ENCODE measurements around the gene POLD1. TPM values are rescaled to one million over a fixed set of nuclear protein-coding genes. Genes with fewer than 3 reads are reported as not detected.

POLD1 gene
- total RNA-seq, 1 donor from 2014 or later: 10.8 TPM

DNA sequence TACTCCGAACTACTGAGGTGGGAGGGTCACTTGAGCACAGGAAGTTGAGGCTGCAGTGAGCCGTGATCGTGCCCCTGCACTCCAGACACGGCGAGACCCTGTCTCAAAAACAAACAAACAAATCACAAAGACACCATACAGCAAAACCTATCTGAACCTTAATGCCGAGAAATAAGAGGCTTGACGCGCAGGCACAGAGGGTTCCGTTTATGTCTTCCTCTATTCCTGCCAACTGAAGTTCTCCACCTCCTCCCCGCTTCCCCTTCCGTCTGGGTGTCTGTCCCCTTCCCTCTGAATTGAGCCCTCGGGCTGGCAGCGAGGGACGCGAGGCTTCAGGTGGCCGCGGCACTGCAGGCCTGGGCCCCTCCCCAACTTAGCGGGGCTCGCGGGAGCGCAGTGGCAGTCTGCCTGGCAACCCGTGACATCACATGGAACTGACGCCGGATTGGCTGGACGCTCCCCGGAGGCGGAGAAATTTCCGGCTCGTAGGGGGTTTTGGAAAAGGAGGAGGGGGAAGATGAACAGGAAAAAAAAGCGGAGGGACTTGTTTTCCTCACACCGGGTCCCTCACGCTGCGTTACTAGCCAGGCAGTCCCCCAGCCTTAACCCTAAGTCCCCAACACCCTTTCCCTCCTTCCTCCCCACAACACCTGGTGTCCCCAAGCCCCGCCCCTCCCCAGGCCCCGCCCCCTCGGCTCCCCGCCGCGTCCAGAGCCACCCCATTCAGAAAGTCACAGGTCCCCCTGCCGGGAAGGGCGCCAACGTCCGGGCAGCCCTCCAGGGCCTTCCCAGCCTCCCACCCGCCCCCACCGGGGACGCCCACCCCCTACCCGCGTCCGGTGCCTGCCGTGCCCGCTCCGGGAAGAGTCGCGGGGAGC is 47.4 kb downstream of the POLD1 start:
- Histone ChIP-seq H3K36me3 (no peaks in the 10 kb centered on the region), H3K9me3 (replicated peaks) (no peaks in the 10 kb centered on the region), H3K4me1 (peaks cover 27% of the 10 kb centered on the region), H3K4me3 (peak overlapping the region; percentile 78), H3K27me3 (ENCODE audit: low read depth) (peaks cover 74% of the 10 kb centered on the region), H3K27ac (replicated peaks) (peak overlapping the region; percentile 58)
- intact Hi-C loops (cut with micrococcal nuclease): no loop called here
- DNase-seq: peak; percentile 84
- TF ChIP-seq, protein P1, sequence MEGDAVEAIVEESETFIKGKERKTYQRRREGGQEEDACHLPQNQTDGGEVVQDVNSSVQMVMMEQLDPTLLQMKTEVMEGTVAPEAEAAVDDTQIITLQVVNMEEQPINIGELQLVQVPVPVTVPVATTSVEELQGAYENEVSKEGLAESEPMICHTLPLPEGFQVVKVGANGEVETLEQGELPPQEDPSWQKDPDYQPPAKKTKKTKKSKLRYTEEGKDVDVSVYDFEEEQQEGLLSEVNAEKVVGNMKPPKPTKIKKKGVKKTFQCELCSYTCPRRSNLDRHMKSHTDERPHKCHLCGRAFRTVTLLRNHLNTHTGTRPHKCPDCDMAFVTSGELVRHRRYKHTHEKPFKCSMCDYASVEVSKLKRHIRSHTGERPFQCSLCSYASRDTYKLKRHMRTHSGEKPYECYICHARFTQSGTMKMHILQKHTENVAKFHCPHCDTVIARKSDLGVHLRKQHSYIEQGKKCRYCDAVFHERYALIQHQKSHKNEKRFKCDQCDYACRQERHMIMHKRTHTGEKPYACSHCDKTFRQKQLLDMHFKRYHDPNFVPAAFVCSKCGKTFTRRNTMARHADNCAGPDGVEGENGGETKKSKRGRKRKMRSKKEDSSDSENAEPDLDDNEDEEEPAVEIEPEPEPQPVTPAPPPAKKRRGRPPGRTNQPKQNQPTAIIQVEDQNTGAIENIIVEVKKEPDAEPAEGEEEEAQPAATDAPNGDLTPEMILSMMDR (IDR thresholded peaks at IDR 0.05; ENCODE audit: borderline replicate concordance): no peak

DNA sequence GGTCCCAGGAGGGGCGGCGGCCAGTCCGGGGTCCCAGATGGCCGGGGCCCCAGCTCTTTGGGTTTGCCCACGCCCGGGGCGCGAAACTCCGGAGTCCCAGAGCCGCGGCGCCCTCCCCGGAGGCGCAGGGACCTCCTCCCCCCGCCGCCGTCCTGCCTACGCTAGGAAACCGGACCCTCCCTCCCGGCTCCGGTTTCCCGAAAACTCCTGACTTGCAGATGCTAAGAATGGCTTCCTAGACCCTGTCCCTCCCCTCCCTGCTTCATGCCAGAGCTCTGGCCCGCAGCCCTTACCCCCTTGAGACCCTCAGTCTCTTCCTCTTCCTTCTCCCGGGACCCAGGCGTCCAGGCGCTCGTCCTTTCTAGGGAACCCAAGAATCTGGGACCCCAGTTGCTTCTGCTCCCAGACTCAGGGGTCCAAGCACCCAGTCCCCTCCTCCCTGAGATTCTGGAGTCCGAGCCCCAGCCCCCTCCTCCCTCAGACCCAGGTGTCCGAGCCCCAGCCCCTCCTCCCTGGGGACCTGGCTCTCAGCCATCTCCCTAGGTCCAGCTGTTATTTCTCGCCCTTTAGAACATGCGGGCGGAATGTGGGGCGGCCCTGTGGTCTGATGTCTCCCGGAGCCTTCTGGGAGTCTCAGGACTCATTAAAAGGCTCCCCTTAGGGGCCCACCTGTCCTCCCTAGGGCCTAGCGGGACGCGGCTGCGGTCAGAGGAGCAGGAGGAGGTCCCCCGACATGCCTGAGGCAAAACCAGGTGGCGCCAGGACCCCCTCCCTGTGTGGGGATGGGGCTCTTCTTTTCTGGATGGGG is 48.3 kb downstream of the POLD1 start, which contains the start of gene MYBPC2:
TSS of gene MYBPC2 (plus strand) at position 672 of the 808 bp plus-strand sequence. CDS start at position 734, 62 bp downstream.
- DNase-seq: no peak
- peaks cover 71% of the 10 kb centered on the region for H3K27me3 ChIP-seq (ENCODE audit: low read depth)
- intact Hi-C loops (cut with micrococcal nuclease): no loop called here
- TF ChIP-seq, protein P1 (IDR thresholded peaks at IDR 0.05; ENCODE audit: borderline replicate concordance): no peak
- peaks cover 27% of the 10 kb centered on the region for H3K4me1 ChIP-seq
- no peaks in the 10 kb centered on the region for H3K36me3 ChIP-seq
- peak within 1 kb of the TSS; percentile 78 for H3K4me3 ChIP-seq
- peak within 1 kb of the TSS; percentile 58 for H3K27ac ChIP-seq (replicated peaks)
- no peaks in the 10 kb centered on the region for H3K9me3 ChIP-seq (replicated peaks)

DNA sequence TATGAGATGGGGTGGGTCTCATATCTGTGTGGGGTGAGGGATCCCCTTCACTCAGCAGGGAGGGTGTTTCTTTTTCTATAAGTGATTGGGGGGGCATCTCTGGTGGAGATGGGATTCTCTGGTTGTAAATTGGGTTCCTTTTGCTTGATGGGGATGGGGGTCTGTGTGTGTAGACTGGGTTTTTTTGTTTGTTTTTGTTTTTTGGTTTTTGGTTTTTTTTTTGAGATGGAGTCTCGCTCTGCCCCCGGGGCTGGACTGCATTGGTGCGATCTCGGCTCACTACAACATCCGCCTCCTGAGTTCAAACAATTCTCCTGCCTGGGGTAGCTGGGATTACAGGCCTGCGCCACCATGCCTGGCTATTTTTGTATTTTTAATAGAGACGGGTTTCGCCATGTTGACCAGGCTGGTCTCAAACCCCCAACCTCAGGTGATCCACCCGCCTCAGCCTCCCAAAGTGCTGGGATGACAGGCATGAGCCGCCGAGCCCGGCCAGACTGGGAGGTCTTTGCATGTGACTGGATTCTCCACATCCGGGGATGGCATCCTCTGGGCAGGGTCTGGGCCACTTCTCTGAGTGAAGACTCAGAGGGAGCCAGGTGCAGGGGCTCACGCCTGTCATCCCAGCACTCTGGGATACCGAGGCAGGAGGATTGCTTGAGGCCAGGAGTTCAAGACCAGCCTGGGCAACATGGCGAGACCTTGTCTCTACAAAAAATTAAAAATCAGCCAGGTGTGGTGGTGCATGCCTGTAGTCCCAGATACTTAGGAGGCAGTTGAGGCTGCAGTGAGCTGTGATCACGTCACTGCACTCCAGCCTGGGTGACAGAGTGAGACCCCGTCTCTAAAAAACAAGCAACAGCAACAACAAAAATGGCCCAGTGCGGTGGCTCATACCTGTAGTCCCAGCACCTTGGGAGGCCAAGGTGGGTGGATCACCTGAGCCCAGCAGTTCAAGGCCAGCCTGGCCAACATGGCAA is 49.3 kb downstream of the POLD1 start:
- Histone ChIP-seq H3K27me3 (ENCODE audit: low read depth) (peaks cover 61% of the 10 kb centered on the region), H3K9me3 (replicated peaks) (no peaks in the 10 kb centered on the region), H3K4me1 (peaks cover 20% of the 10 kb centered on the region), H3K36me3 (no peaks in the 10 kb centered on the region), H3K4me3 (no peak overlapping the region), H3K27ac (replicated peaks) (no peak overlapping the region)
- DNase-seq: no peak
- TF ChIP-seq, protein P1 (IDR thresholded peaks at IDR 0.05; ENCODE audit: borderline replicate concordance): no peak
- intact Hi-C loops (cut with micrococcal nuclease): no loop called here

DNA sequence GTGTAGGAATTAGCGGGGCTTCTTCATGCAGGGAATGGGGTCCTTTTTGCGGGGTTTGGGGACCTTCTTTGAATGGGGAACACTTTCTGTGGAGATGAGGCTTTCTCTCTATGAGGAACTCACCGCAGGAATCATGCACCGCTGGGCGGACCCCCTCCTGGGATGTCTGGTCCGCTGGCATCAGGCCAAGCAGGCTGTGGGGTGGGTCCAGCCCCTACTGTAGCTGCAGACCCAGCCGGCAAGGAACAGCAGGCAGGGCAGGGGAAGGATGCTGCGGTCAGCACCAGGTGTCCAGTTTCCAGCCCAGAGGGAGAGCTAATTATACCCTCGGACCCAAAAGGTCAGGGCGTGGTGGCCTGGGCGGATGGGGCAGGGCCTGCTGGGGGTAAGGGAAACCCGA is 50.4 kb downstream of the POLD1 start:
- Histone ChIP-seq H3K4me1 (peaks cover 19% of the 10 kb centered on the region), H3K4me3 (no peak overlapping the region), H3K27ac (replicated peaks) (no peak overlapping the region), H3K27me3 (ENCODE audit: low read depth) (peaks cover 50% of the 10 kb centered on the region), H3K9me3 (replicated peaks) (no peaks in the 10 kb centered on the region), H3K36me3 (no peaks in the 10 kb centered on the region)
- TF ChIP-seq, protein P1 (IDR thresholded peaks at IDR 0.05; ENCODE audit: borderline replicate concordance): no peak
- no peak for DNase-seq
- intact Hi-C loops (cut with micrococcal nuclease): no loop called here

Measured in left ventricle myocardium inferior (tissue), 1 donor.